A549 (cell line): ENCODE measurements around the gene NLRP3.

Experiments used
- CTCF ChIP-seq: fragments of >200 bp; sonication (Bioruptor Twin); formaldehyde crosslinking; IDR thresholded peaks from 3 replicates; pipeline ENCODE4 v1.5.1; 2016
- EP300 ChIP-seq, 2 experiments: fragments of >200 bp; sonication (Bioruptor Twin); formaldehyde crosslinking; IDR thresholded peaks; 2 replicates in 1 of 2; 3 replicates in 1 of 2; pipeline ENCODE4 v1.6.1; 2016 to 2017
- NR3C1 ChIP-seq: fragments of >200 bp; sonication (Bioruptor Twin); formaldehyde crosslinking; IDR thresholded peaks from 3 replicates; pipeline ENCODE4 v1.6.1; 2017
- PBX3 ChIP-seq: IDR thresholded peaks from 2 replicates; pipeline ENCODE4 v1.6.1; 2012
- POLR2A ChIP-seq: IDR thresholded peaks from 2 replicates; pipeline ENCODE4 v1.6.1; 2012; ENCODE audit warnings: mild to moderate bottlenecking, low read length

- TF ChIP-seq NR3C1: no peak
- no peak for TF ChIP-seq CTCF
- no peak for TF ChIP-seq EP300 (IDR thresholded peaks at IDR 0.05)
- TF ChIP-seq PBX3: no peak
- no peak for TF ChIP-seq POLR2A
Measured at GRCh38 chr1:247407180-247407616, 8.8 kb upstream of the NLRP3 start.
